ENCODE data around the gene HOXD3.

The HOXD3 gene

GRCh38 chr2:176128982-176129796, 27.9 kb upstream of the HOXD3 start, which contains the start of gene HOXD8:
Gene HOXD8, plus strand, starts transcription at chr2:176129705. Its CDS starts 662 bp downstream, at chr2:176130367.
- Histone ChIP-seq H3K4me1 (ENCODE audit: control insufficient read depth, insufficient read depth, low read length) (peaks cover 6% of the 10 kb centered on the region; the same call in 1 of the 2 replicates), H3K36me3 (ENCODE audit: control insufficient read depth, insufficient read depth, low read length) (no peaks in the 10 kb centered on the region), H3K27me3 (ENCODE audit: control insufficient read depth, insufficient read depth, low read length) (peaks cover 88% of the 10 kb centered on the region), H3K9me3 (ENCODE audit: control insufficient read depth, insufficient read depth, low read length) (no peaks in the 10 kb centered on the region), H3K27ac (ENCODE audit: low read length) (no peak within 1 kb of the TSS), H3K4me3 (ENCODE audit: low read length) (no peak within 1 kb of the TSS; the same call in 1 of the 2 replicates)
- no CpG with 5 or more reads among the region's 64 CpGs for WGBS (ENCODE audit: insufficient coverage, insufficient read length)
- no peak for DNase-seq (ENCODE audit: low read depth, low spot score)

GRCh38 chr2:176129813-176130146, 27.3 kb upstream of the HOXD3 start:
- no peak overlapping the region; the same call in 1 of the 2 replicates for H3K4me3 ChIP-seq (ENCODE audit: low read length)
- no peak for DNase-seq (ENCODE audit: low read depth, low spot score)

GRCh38 chr2:176130147-176130956, 26.8 kb upstream of the HOXD3 start:
- Histone ChIP-seq H3K4me3 (ENCODE audit: low read length) (no peak overlapping the region; the same call in 1 of the 2 replicates), H3K27ac (ENCODE audit: low read length) (no peak overlapping the region), H3K36me3 (ENCODE audit: control insufficient read depth, insufficient read depth, low read length) (no peaks in the 10 kb centered on the region), H3K27me3 (ENCODE audit: control insufficient read depth, insufficient read depth, low read length) (peaks cover 88% of the 10 kb centered on the region), H3K9me3 (ENCODE audit: control insufficient read depth, insufficient read depth, low read length) (no peaks in the 10 kb centered on the region), H3K4me1 (ENCODE audit: control insufficient read depth, insufficient read depth, low read length) (peaks cover 6% of the 10 kb centered on the region; the same call in 1 of the 2 replicates)
- no peak for DNase-seq (ENCODE audit: low read depth, low spot score)
- WGBS (ENCODE audit: insufficient coverage, insufficient read length), result no CpG with 5 or more reads among the region's 100 CpGs

More at GRCh38 chr2:176129813-176130146, 27.3 kb upstream of the HOXD3 start:
- Histone ChIP-seq H3K4me1 (ENCODE audit: control insufficient read depth, insufficient read depth, low read length) (peaks cover 6% of the 10 kb centered on the region; the same call in 1 of the 2 replicates), H3K27ac (ENCODE audit: low read length) (no peak overlapping the region), H3K9me3 (ENCODE audit: control insufficient read depth, insufficient read depth, low read length) (no peaks in the 10 kb centered on the region), H3K27me3 (ENCODE audit: control insufficient read depth, insufficient read depth, low read length) (peaks cover 88% of the 10 kb centered on the region), H3K36me3 (ENCODE audit: control insufficient read depth, insufficient read depth, low read length) (no peaks in the 10 kb centered on the region)
- WGBS (ENCODE audit: insufficient coverage, insufficient read length), result no CpG with 5 or more reads among the region's 43 CpGs

GRCh38 chr2:176130957-176131847, 25.9 kb upstream of the HOXD3 start:
- peaks cover 7% of the 10 kb centered on the region; the same call in 1 of the 2 replicates for H3K4me1 ChIP-seq (ENCODE audit: control insufficient read depth, insufficient read depth, low read length)
- WGBS (ENCODE audit: insufficient coverage, insufficient read length), result no CpG with 5 or more reads among the region's 15 CpGs
- H3K27me3 ChIP-seq (ENCODE audit: control insufficient read depth, insufficient read depth, low read length), result peaks cover 88% of the 10 kb centered on the region
- no peak for DNase-seq (ENCODE audit: low read depth, low spot score)
- H3K36me3 ChIP-seq (ENCODE audit: control insufficient read depth, insufficient read depth, low read length), result no peaks in the 10 kb centered on the region
- H3K9me3 ChIP-seq (ENCODE audit: control insufficient read depth, insufficient read depth, low read length), result no peaks in the 10 kb centered on the region
- no peak overlapping the region for H3K4me3 ChIP-seq (ENCODE audit: low read length)
- H3K27ac ChIP-seq (ENCODE audit: low read length), result no peak overlapping the region

GRCh38 chr2:176131848-176132158, 25.3 kb upstream of the HOXD3 start:
- Histone ChIP-seq H3K4me1 (ENCODE audit: control insufficient read depth, insufficient read depth, low read length) (peaks cover 7% of the 10 kb centered on the region; the same call in 1 of the 2 replicates), H3K9me3 (ENCODE audit: control insufficient read depth, insufficient read depth, low read length) (no peaks in the 10 kb centered on the region), H3K27ac (ENCODE audit: low read length) (no peak overlapping the region), H3K27me3 (ENCODE audit: control insufficient read depth, insufficient read depth, low read length) (peaks cover 90% of the 10 kb centered on the region), H3K4me3 (ENCODE audit: low read length) (no peak overlapping the region), H3K36me3 (ENCODE audit: control insufficient read depth, insufficient read depth, low read length) (no peaks in the 10 kb centered on the region)
- no CpG with 5 or more reads among the region's 4 CpGs for WGBS (ENCODE audit: insufficient coverage, insufficient read length)
- DNase-seq (ENCODE audit: low read depth, low spot score), result no peak

DNA sequence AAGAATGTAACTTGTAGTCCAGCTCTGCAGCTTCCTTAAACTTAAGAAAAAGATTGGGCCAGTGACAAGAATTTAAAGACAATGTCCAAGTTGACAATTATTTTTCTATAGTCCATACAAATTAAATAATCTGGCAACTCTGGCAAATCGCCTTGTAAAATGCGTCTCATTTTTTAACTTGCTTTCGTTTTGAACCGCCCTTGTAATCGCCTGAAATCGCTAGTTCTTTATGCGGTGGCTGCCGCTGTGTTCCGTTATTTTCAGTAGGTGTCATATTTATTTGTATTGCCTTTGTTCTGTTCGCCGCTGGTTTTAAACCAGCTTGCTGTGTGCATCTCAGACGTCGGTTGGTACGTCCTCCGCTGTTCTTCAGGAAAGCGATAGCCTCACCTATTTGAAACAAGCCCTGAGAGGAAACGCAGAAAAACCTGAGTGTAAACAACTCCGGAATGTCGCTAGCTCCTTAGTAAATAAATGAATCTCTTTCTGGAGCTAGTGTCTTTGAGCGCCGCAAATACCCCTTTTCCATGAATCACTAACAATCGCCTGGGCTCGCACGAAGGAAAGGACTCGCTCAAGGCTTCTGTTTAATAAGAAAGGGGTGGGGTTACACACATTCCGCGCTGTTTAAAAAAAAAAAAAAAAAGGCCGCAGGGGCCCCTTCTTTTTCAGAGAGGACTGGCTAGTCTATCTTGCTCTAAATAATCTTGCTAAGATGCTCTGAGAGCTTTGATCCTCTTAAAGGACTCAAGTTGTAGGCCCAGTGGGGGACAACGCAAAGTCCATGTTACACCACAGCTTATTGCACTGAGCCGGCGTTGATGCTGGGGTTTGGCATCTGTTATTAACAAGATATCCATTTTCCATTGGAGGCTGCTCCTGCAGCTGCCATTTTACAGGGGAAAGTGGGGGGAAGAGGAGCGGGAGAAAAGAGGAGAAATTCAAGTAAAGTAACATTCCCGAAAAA, 24.6 kb upstream of the HOXD3 start:
- Histone ChIP-seq H3K27ac (ENCODE audit: low read length) (no peak overlapping the region), H3K4me1 (ENCODE audit: control insufficient read depth, insufficient read depth, low read length) (peaks cover 7% of the 10 kb centered on the region; the same call in 1 of the 2 replicates), H3K9me3 (ENCODE audit: control insufficient read depth, insufficient read depth, low read length) (no peaks in the 10 kb centered on the region), H3K36me3 (ENCODE audit: control insufficient read depth, insufficient read depth, low read length) (no peaks in the 10 kb centered on the region), H3K27me3 (ENCODE audit: control insufficient read depth, insufficient read depth, low read length) (peaks cover 93% of the 10 kb centered on the region), H3K4me3 (ENCODE audit: low read length) (no peak overlapping the region)
- WGBS (ENCODE audit: insufficient coverage, insufficient read length), result no CpG with 5 or more reads among the region's 33 CpGs
- no peak for DNase-seq (ENCODE audit: low read depth, low spot score)

- H3K36me3 ChIP-seq (ENCODE audit: control insufficient read depth, insufficient read depth, low read length), result no peaks in the 10 kb centered on the region
- H3K27ac ChIP-seq (ENCODE audit: low read length), result no peak overlapping the region
- H3K27me3 ChIP-seq (ENCODE audit: control insufficient read depth, insufficient read depth, low read length), result peaks cover 93% of the 10 kb centered on the region
- no peaks in the 10 kb centered on the region for H3K9me3 ChIP-seq (ENCODE audit: control insufficient read depth, insufficient read depth, low read length)
- DNase-seq (ENCODE audit: low read depth, low spot score), result no peak
- H3K4me3 ChIP-seq (ENCODE audit: low read length), result no peak overlapping the region
- peaks cover 7% of the 10 kb centered on the region; the same call in 1 of the 2 replicates for H3K4me1 ChIP-seq (ENCODE audit: control insufficient read depth, insufficient read depth, low read length)
Measured at GRCh38 chr2:176133389-176133788, 23.7 kb upstream of the HOXD3 start.

- WGBS (ENCODE audit: insufficient coverage, insufficient read length), result no CpG with 5 or more reads among the region's 4 CpGs
- Histone ChIP-seq H3K27me3 (ENCODE audit: control insufficient read depth, insufficient read depth, low read length) (peaks cover 93% of the 10 kb centered on the region), H3K36me3 (ENCODE audit: control insufficient read depth, insufficient read depth, low read length) (no peaks in the 10 kb centered on the region), H3K9me3 (ENCODE audit: control insufficient read depth, insufficient read depth, low read length) (no peaks in the 10 kb centered on the region), H3K27ac (ENCODE audit: low read length) (no peak overlapping the region), H3K4me1 (ENCODE audit: control insufficient read depth, insufficient read depth, low read length) (peaks cover 6% of the 10 kb centered on the region; the same call in 1 of the 2 replicates), H3K4me3 (ENCODE audit: low read length) (no peak overlapping the region)
- no peak for DNase-seq (ENCODE audit: low read depth, low spot score)
Measured at GRCh38 chr2:176134035-176134434, 23.1 kb upstream of the HOXD3 start.

DNA sequence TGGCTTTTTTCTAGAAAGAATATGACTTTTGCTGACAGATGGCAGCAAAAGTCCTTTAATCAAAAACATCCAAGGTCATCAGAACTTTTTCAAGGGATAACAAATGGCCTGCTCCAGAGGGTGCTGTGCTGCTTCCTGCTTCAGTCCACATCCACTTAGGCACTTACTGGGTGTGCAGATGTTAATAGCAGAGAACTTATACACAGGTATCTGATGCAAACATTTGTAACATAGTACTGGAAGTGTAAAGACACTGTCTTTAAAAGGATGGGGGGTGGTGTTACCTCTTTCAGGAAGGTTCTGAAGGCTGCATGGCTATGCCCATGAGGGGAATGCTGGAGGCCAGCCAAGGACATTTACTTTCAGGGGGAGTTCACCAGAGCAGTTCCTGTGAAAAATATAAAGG, 22.1 kb upstream of the HOXD3 start:
- DNase-seq (ENCODE audit: low read depth, low spot score), result no peak
- Histone ChIP-seq H3K36me3 (ENCODE audit: control insufficient read depth, insufficient read depth, low read length) (no peaks in the 10 kb centered on the region), H3K4me1 (ENCODE audit: control insufficient read depth, insufficient read depth, low read length) (peaks cover 2% of the 10 kb centered on the region; the same call in 1 of the 2 replicates), H3K4me3 (ENCODE audit: low read length) (no peak overlapping the region), H3K27me3 (ENCODE audit: control insufficient read depth, insufficient read depth, low read length) (peaks cover 92% of the 10 kb centered on the region), H3K9me3 (ENCODE audit: control insufficient read depth, insufficient read depth, low read length) (no peaks in the 10 kb centered on the region), H3K27ac (ENCODE audit: low read length) (no peak overlapping the region)
